ENCODE results near the gene TAS2R39. TPM values are rescaled to one million over a fixed set of nuclear protein-coding genes. Genes with fewer than 3 reads are reported as not detected.

The TAS2R39 gene
- total and polyA plus RNA-seq, 2 of the 4 experiments (the other 2 are of a cell fraction) = not detected

DNA sequence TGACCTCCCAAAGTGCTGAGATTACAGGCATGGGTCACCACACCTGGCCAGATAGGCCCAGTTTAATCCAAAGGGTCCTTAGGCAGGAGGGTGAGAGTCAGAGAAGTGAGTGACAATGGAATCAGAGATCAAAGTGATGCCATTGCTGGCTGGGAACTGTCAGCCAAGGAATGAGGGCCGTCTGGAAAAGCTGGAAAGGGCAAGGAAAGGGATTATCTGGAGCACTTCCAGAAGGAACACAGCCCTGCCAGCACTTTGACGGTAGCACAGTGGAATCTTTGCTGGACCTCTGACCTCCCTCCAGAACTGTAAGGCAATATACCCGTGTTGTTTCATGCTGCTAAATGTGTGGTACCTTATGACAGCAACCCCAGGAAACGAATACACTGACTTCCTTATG, 27.3 kb downstream of the TAS2R39 start:
- Histone ChIP-seq H3K9me1 (ENCODE audit: insufficient read depth, low read length) (no peaks in the 10 kb centered on the region), H4K8ac (ENCODE audit: low read depth in 2 of 2, low read length in 2 of 2) (no peak overlapping the region), H3K36me3 (ENCODE audit: control insufficient read depth, insufficient read depth, low read length) (no peaks in the 10 kb centered on the region), H3K27ac (ENCODE audit: insufficient read depth, low read length) (no peak overlapping the region), H2BK5ac (ENCODE audit: low read depth, low read length, poor library complexity, severe bottlenecking) (no peak overlapping the region), H2AK5ac (ENCODE audit: low read depth, low read length) (no peak overlapping the region), H3K4me3 (ENCODE audit: insufficient read depth, low read depth, low read length) (no peak overlapping the region), H3K14ac (replicated peaks; ENCODE audit: low read depth, low read length) (no peak overlapping the region), H3K4ac (ENCODE audit: low read depth, low read length) (no peak overlapping the region), H3K18ac (ENCODE audit: low read depth, low read length) (no peak overlapping the region), H3K56ac (ENCODE audit: extremely low read depth, insufficient read depth, low read length) (no peak overlapping the region), H2BK15ac (ENCODE audit: low read depth, low read length) (no peak overlapping the region), H3K79me1 (ENCODE audit: low read depth in 1 of 2, low read length in 2 of 2) (no peaks in the 10 kb centered on the region), H4K91ac (ENCODE audit: insufficient read depth, low read depth, low read length) (no peak overlapping the region), H4K5ac (ENCODE audit: low read depth, low read length) (no peak overlapping the region), H3K9me3 (ENCODE audit: control insufficient read depth, insufficient read depth, low read length) (no peaks in the 10 kb centered on the region), H2BK20ac (ENCODE audit: low read depth, low read length) (no peak overlapping the region), H3K4me1 (ENCODE audit: control insufficient read depth, insufficient read depth, low read length) (no peaks in the 10 kb centered on the region), H2BK120ac (ENCODE audit: low read depth, low read length) (no peak overlapping the region), H3K4me2 (ENCODE audit: low read depth, low read length) (no peak overlapping the region), H2AFZ (replicated peaks; ENCODE audit: low read length, poor library complexity) (no peak overlapping the region), H3K23ac (ENCODE audit: low read depth, low read length) (no peak overlapping the region), H3K9ac (ENCODE audit: low read depth, low read length) (no peak overlapping the region), H3K27me3 (ENCODE audit: control insufficient read depth, insufficient read depth, low read length) (peaks cover 3% of the 10 kb centered on the region), H4K20me1 (ENCODE audit: insufficient read depth, low read length) (no peaks in the 10 kb centered on the region), H2AK9ac (replicated peaks; ENCODE audit: low read depth, low read length, poor library complexity) (no peak overlapping the region)
- intact Hi-C loops (cut with micrococcal nuclease) = no loop called here
- in situ Hi-C loops (cut with MboI; ENCODE audit: low sequenced_read_pairs) = loop anchor here (10.0 to 25.0 kb wide), 3 partner anchors 356 to 873 kb away; partner anchors contain the start of gene EPHB6
- no peak for DNase-seq
- dilution Hi-C loops (cut with HindIII; ENCODE audit: low sequenced_read_pairs, unreplicated experiment) = no loop called here
- BruUV-seq (replicated peaks) = no TSS peak
- 8% methylated on average over 4 of the region's 4 CpGs; no CpG with 5 or more reads in 1 of the 2 experiments for WGBS, 2 experiments (ENCODE audit: extremely low coverage in 2 of 2, insufficient read length in 1 of 2)
- ChIA-PET POLR2A (ENCODE audit: unreplicated experiment) (no interaction called here), CTCF (interaction anchor here (0.7 kb wide), 1 partner anchor 1470 kb away, joined by 8 read pairs; no protein-coding TSS in a partner anchor)
- TF ChIP-seq NFE2L2 (IDR thresholded peaks at IDR 0.05; ENCODE audit: low read depth, low read length) (no peak), MXI1 (IDR thresholded peaks at IDR 0.05; ENCODE audit: borderline replicate concordance, low read depth, low read length) (no peak), RFX5 (IDR thresholded peaks at IDR 0.05; ENCODE audit: low read depth, low read length) (no peak), CEBPB (IDR thresholded peaks at IDR 0.05; ENCODE audit: low read depth, low read length) (no peak), SMC3 (IDR thresholded peaks at IDR 0.05; ENCODE audit: low read depth, low read length) (no peak), MAFK (IDR thresholded peaks at IDR 0.05; ENCODE audit: low read depth, low read length) (no peak), RCOR1 (IDR thresholded peaks at IDR 0.05; ENCODE audit: insufficient replicate concordance, low read length) (no peak), RAD21 (IDR thresholded peaks at IDR 0.05; ENCODE audit: low read length) (no peak), CHD1 (IDR thresholded peaks at IDR 0.05; ENCODE audit: low read depth, low read length) (no peak), FOS (IDR thresholded peaks at IDR 0.05; ENCODE audit: low read depth, low read length) (no peak)
- TF ChIP-seq, protein P1, sequence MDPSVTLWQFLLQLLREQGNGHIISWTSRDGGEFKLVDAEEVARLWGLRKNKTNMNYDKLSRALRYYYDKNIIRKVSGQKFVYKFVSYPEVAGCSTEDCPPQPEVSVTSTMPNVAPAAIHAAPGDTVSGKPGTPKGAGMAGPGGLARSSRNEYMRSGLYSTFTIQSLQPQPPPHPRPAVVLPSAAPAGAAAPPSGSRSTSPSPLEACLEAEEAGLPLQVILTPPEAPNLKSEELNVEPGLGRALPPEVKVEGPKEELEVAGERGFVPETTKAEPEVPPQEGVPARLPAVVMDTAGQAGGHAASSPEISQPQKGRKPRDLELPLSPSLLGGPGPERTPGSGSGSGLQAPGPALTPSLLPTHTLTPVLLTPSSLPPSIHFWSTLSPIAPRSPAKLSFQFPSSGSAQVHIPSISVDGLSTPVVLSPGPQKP (IDR thresholded peaks at IDR 0.05; ENCODE audit: borderline replicate concordance, low read depth, low read length) = no peak
- TF ChIP-seq, protein P2, sequence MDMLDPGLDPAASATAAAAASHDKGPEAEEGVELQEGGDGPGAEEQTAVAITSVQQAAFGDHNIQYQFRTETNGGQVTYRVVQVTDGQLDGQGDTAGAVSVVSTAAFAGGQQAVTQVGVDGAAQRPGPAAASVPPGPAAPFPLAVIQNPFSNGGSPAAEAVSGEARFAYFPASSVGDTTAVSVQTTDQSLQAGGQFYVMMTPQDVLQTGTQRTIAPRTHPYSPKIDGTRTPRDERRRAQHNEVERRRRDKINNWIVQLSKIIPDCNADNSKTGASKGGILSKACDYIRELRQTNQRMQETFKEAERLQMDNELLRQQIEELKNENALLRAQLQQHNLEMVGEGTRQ (IDR thresholded peaks at IDR 0.05; ENCODE audit: low read depth, low read length) = no peak
- ATAC-seq (ENCODE audit: low read depth) = no peak
